ENCODE results near the gene LRRK1. TPM values are rescaled to one million over a fixed set of nuclear protein-coding genes. Genes with fewer than 3 reads are reported as not detected.

LRRK1 gene
- total RNA-seq, 4 donors from 2014 or later: 17.0 to 46.3 (median 26.4) TPM

- H3K9me3 ChIP-seq: no peaks in the 10 kb centered on the region
- H3K27me3 ChIP-seq: no peaks in the 10 kb centered on the region
- peaks cover 6% of the 10 kb centered on the region for H3K4me1 ChIP-seq
- WGBS: 80% methylated on average over 14 of the region's 14 CpGs
- no peak overlapping the region for H3K4me3 ChIP-seq
- H3K36me3 ChIP-seq: peaks cover 49% of the 10 kb centered on the region
- TF ChIP-seq POLR2A (IDR thresholded peaks at IDR 0.05) (no peak), EP300 (IDR thresholded peaks at IDR 0.05) (no peak)
- DNase-seq (ENCODE audit: low spot score in 2 of 2): no peak
- no peak overlapping the region for H3K27ac ChIP-seq
Measured at GRCh38 chr15:101067660-101068522, 148.7 kb downstream of the LRRK1 start.

- no peak for DNase-seq (ENCODE audit: low spot score in 2 of 2)
- H3K27ac ChIP-seq: no peak overlapping the region
- peaks cover 43% of the 10 kb centered on the region for H3K36me3 ChIP-seq
- TF ChIP-seq POLR2AphosphoS5 (IDR thresholded peaks at IDR 0.05) (no peak), POLR2A (IDR thresholded peaks at IDR 0.05) (no peak), EP300 (IDR thresholded peaks at IDR 0.05) (no peak)
- TF ChIP-seq, protein P1, sequence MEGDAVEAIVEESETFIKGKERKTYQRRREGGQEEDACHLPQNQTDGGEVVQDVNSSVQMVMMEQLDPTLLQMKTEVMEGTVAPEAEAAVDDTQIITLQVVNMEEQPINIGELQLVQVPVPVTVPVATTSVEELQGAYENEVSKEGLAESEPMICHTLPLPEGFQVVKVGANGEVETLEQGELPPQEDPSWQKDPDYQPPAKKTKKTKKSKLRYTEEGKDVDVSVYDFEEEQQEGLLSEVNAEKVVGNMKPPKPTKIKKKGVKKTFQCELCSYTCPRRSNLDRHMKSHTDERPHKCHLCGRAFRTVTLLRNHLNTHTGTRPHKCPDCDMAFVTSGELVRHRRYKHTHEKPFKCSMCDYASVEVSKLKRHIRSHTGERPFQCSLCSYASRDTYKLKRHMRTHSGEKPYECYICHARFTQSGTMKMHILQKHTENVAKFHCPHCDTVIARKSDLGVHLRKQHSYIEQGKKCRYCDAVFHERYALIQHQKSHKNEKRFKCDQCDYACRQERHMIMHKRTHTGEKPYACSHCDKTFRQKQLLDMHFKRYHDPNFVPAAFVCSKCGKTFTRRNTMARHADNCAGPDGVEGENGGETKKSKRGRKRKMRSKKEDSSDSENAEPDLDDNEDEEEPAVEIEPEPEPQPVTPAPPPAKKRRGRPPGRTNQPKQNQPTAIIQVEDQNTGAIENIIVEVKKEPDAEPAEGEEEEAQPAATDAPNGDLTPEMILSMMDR (IDR thresholded peaks at IDR 0.05): no peak
- H3K4me3 ChIP-seq: no peak overlapping the region
- peaks cover 6% of the 10 kb centered on the region for H3K4me1 ChIP-seq
- no CpG with 5 or more reads among the region's 11 CpGs for WGBS
- H3K27me3 ChIP-seq: no peaks in the 10 kb centered on the region
- no peaks in the 10 kb centered on the region for H3K9me3 ChIP-seq
Measured at GRCh38 chr15:101068523-101068960, 149.4 kb downstream of the LRRK1 start.

DNA sequence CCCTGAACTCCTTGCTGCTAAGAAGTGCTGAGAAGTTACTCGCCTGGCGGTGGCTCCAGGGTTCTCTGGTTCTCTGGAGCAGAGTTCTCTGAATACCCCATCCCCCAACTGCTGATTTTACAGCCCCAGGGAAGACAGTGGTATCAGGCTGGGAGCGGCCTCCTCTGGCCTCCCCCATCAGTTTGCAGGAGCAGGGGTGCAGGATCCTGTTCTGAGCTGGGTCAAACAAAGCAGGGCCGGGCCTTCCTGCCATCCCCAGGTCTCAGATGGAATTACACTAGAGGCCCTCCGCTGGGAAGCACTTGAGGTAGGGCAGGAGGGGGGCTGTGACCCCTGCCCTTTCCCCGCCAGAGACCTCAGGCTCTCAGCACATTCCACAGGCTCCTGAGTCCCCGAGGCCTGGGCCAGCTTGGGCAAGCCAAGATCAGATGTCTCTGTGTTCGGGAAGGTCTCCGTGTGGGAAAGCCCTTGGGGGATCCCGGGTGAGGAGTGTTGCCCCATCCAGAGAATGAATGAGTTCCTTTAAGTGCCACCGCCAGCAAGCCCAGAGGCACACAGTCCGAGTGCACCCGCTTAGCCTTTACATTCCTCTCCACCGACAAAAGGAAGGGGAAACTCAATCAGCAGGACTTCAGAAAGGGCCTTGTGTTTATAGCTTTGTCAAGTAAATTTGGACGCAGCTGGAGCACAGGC, 149.9 kb downstream of the LRRK1 start:
- peaks cover 6% of the 10 kb centered on the region for H3K4me1 ChIP-seq
- DNase-seq (ENCODE audit: low spot score in 2 of 2): no peak
- no peaks in the 10 kb centered on the region for H3K9me3 ChIP-seq
- H3K36me3 ChIP-seq: peaks cover 39% of the 10 kb centered on the region
- WGBS: 52% methylated on average over 12 of the region's 15 CpGs
- H3K4me3 ChIP-seq: no peak overlapping the region
- H3K27me3 ChIP-seq: no peaks in the 10 kb centered on the region
- TF ChIP-seq EP300 (IDR thresholded peaks at IDR 0.05) (no peak), POLR2AphosphoS5 (IDR thresholded peaks at IDR 0.05) (no peak), POLR2A (IDR thresholded peaks at IDR 0.05) (no peak)
- TF ChIP-seq, protein P1 (IDR thresholded peaks at IDR 0.05): no peak
- H3K27ac ChIP-seq: peak overlapping the region; percentile 55

DNA sequence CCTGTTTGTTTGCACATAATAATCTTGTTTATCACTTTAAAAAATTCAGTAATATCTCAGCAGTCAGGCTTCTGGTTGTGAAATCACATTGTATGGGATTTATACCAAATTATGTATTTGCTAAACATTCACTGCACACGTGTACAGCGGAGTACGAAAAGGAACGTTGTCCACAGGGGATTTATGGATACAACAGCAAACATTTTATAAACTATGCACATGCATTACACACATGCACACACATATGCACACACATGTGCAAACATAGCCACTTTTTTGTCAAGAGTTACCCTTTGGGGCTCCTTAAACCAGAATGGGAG, 150.5 kb downstream of the LRRK1 start:
- Histone ChIP-seq H3K27ac (no peak overlapping the region), H3K9me3 (no peaks in the 10 kb centered on the region), H3K4me3 (no peak overlapping the region), H3K27me3 (no peaks in the 10 kb centered on the region), H3K36me3 (peaks cover 34% of the 10 kb centered on the region), H3K4me1 (peaks cover 6% of the 10 kb centered on the region)
- 70% methylated on average over 4 of the region's 4 CpGs for WGBS
- no peak for DNase-seq (ENCODE audit: low spot score in 2 of 2)
- TF ChIP-seq POLR2AphosphoS5 (IDR thresholded peaks at IDR 0.05): no peak
- TF ChIP-seq POLR2A (IDR thresholded peaks at IDR 0.05): no peak
- no peak for TF ChIP-seq EP300 (IDR thresholded peaks at IDR 0.05)
- TF ChIP-seq, protein P1 (IDR thresholded peaks at IDR 0.05): no peak

DNA sequence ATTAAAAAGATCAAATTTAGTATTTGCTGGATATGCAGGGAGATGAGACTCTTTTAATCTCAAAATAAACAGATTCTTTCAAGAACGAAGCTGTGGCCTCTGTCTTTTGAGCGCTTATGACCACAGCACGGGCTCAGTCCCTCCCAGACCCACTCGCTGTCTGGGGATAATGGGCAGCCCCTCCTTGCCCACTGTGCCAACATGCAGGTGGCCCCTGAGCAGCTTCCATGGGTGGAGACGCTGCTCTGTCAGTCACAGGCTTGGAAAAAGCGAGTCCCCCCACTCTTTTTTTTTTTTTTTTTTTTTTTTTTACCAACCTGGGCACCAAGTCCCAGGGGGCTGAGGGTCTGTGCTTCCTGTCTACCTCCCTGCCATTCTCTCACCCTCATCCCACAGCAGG, 150.9 kb downstream of the LRRK1 start:
- Histone ChIP-seq H3K27me3 (no peaks in the 10 kb centered on the region), H3K4me1 (peaks cover 6% of the 10 kb centered on the region), H3K9me3 (no peaks in the 10 kb centered on the region), H3K4me3 (no peak overlapping the region), H3K36me3 (peaks cover 30% of the 10 kb centered on the region), H3K27ac (peak overlapping the region; percentile 62)
- TF ChIP-seq POLR2AphosphoS5 (IDR thresholded peaks at IDR 0.05) (no peak), POLR2A (IDR thresholded peaks at IDR 0.05) (no peak), EP300 (IDR thresholded peaks at IDR 0.05) (no peak)
- TF ChIP-seq, protein P1 (IDR thresholded peaks at IDR 0.05): no peak
- 92% methylated on average over 6 of the region's 6 CpGs for WGBS
- no peak for DNase-seq (ENCODE audit: low spot score in 2 of 2)
